Measurements from ENCODE around the gene ADAM12.
"Not testable (repeated sequence)": the region's sequence is repeated elsewhere in the genome, so short reads cannot be mapped to it uniquely, and the experiment has no call there.

ADAM12 gene

DNA sequence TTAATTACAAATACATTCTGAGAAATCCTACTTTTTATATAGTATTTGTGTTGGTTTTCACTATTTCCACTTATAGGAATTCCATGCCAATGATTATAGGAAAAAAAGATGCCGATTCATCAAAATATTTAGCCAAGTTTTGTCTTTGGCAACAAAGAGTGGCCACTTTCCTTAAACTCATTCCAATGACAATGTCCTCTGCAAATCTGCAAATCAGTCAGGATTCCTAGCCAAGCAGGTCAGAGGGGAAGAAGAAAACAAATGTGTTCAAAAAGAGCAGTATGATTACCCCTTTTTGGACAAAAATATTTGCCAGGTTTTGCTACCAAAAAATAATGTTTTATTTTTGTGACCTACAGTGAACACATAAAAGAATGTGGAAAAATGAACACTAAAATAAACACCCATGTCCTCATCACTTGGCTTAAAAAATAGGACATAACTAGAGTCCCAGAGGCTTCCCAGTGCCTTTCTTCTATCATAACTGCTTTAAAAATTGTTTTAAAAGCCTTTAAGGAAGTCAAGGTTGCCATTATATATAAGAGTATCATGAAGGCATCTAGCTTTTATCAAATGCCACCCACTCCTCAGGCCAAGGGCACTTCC lies 125.9 kb downstream of the ADAM12 start:
- no peak for DNase-seq (ENCODE audit: low read depth in 2 of 2)

DNA sequence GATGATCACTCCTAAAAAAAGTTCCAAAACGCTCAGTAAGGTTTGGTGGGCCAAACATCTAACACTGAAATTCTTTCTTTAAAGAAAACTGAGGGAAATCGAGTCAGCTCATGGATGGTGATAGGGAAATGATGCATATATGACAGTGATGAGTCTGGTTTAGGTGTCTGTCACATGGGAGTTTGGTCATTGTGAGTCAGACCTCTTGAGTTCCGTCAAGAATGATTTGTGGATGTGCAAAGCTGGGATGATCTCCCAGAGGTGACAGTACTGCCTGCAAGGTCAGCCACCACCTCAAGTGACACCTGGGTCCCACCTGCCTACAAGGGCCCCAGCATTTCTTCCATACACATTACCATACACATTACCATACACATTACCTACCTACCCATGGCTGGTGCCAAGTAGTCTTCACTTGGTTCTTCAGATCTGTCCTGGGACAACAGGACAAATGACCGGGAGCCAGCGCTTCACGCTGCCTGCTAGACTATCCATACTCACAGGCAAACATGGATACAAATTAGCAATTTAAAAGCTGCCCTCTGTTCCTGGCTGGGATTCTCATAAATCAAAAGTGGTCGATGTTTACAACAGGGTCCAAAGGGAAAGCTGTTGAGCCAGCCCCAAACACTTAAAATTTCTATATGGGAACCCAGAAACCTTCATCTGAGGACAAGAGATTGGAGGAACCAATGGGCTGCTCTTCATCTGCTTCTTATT lies 128.4 kb downstream of the ADAM12 start:
- DNase-seq (ENCODE audit: low read depth in 2 of 2), result no peak

DNA sequence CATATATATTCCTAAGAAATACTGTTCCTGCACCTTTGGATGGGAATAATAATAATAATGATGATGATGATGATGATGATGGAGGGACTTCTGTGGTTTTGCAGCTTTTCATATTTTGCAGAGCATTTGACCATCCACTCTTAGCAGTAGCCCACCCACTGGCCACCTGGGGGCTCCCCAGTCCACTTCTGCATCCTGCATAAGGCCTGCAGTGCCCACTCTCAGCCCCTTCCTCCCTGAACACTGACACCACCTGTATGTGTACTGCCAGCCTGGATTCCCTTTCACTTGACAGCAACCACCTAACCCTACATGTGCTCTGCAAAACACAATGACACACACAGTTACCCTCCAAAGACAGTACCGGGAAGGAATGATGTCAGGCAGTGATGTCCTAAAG lies 131.4 kb downstream of the ADAM12 start:
- no peak for DNase-seq (ENCODE audit: low read depth in 2 of 2)

DNA sequence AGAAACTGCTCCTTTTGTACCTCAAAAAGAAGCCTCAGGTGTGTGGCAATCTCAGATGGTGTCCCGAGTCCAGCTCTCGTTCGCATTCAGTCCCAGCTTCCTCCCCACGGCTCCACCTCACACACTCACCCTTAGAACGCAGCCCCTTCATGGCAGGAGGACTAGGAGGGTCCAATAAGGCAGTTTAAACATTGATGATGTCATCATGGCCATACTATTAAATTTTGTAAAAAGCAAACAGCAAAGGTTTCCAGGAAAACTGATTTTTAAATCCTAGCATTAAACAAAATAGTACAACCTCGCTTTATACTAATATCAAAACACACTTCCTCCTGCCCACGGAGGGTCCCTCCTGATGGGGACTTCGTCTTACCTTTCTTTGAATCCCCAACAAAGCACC lies 133.0 kb downstream of the ADAM12 start:
- DNase-seq (ENCODE audit: low read depth in 2 of 2), result no peak

DNA sequence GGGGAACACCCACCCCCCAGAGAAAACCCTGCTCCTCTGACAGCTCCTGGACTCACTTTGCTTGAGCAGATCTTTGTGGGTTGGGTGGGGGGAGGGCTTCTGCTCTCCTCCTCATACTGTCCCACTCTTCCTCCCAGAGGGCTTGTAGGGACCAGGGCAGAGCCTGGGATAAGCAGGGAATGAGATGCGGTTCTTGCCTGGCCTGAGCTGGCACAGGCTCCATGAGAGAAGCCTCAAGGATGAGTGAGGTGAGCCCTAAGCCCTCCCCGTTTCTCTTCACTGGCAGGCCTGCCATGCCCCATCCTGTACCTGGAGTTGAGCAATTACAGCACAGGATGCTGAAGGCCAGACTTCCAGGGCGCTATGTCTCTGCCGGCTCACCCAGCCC lies 134.7 kb downstream of the ADAM12 start:
- DNase-seq (ENCODE audit: low read depth in 2 of 2), result no peak

DNA sequence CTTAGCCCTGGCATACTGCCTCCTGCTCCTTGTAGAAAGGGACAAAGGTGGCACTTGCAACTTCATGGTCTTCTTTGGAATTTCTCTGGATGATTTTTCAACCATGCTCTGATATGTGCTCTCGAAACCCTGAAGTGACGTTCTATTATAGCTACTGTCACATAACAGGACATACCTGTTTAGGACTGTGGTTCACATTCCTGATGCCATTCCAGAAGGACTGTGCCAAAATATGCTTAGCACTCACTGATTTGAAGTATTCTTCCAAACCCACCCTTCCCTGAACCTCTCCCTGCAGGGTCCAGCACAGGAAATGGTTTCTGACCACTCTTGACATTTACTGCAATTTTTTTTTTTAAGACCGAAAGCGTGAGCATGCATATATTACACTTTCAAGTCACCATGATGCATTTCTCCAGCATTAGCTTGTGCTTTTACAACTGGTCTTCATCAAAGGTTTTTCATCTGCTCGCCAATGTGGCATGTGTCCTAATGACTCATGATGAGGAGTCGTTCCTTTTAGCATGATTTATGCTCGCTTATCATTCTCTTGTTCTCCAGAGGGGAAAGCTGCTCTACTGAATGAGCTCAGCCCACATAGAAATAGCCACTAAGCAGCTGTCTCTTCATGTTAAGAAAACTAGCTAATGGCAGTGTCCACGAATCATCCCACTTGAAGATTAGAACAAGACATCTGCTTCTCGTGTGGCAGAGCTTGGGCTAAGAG lies 135.2 kb downstream of the ADAM12 start:
- no peak for DNase-seq (ENCODE audit: low read depth in 2 of 2)

DNA sequence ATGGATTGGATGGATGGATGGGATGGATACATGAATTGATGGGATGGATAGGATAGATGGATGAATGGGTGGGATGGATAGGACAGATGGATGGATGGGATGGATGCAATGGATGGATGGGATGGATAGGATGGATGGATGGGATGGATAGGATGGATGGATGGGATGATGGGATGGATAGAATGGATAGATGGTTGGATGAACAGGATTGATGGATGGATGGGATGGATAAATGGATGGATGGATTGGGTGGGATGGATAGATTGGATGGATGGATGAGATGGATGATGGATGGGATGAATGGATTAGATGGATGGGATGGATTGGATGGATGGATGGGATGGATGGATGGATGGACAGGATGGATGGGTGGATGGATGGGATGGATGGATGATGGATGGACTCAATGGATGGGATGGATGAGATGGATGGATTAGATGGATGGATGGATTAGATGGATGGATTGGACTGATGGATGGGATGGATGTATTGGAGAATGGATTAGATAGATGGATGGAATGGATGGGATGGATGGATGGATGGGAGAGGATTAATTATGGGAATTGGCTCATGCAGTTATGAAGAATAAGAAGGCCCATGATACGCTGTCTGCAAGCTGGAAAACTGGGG lies 136.4 kb downstream of the ADAM12 start:
- no peak for DNase-seq (ENCODE audit: low read depth in 2 of 2)

DNA sequence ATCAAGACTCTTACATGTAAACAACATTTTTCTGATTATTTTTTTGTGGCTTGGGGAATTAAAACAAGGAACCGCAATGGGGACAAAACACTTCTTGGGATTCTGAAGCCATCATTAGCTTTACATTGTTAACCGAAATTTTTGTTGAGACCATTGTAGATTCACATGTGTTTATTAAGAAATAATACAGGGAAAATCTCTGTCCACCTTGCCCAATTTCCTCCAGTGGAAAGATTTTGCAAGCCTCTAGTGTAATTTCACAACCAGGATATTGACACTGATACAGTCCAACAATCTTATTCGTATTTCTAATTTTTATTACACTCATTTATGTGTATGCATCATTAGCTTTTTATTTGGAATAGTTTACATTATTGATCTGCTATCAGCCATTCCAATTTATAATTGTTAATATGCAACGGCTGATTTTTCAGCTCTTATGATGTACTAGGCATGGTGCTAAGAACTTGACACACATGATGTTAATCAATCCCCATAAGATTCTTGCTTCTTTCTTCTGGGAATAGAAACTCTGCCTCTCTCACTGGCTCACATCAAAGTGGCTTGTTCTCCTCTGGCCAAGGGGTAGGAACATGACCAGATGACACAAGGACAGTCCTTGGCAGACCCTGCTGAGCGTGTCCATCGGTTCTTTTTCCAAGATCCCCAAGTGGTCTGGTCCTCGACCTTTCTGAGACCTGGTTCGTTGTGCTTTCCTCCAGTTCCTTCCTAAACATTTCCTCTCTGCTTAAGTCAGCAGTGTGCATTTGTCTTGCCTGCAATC lies 137.6 kb downstream of the ADAM12 start:
- no peak for DNase-seq (ENCODE audit: low read depth in 2 of 2)

DNA sequence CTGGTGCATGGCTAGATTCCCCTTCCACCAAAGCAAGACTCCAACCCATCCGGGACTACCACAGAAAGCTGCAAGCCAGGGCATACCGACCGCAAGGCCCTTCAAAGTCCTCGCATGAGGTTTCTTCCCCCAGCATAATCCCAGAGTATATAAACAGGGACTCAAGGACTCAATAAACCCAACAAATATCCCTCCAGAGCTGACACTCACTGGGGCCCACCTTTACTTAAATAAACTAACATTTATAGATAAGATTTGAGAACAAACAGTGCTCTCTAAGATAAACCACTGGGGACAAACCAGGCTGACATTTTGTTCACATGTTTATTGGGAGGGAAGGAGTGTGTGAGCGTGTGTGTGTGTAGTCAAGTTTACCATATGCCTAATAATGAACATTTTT lies 138.2 kb downstream of the ADAM12 start:
- no peak for DNase-seq (ENCODE audit: low read depth in 2 of 2)

DNA sequence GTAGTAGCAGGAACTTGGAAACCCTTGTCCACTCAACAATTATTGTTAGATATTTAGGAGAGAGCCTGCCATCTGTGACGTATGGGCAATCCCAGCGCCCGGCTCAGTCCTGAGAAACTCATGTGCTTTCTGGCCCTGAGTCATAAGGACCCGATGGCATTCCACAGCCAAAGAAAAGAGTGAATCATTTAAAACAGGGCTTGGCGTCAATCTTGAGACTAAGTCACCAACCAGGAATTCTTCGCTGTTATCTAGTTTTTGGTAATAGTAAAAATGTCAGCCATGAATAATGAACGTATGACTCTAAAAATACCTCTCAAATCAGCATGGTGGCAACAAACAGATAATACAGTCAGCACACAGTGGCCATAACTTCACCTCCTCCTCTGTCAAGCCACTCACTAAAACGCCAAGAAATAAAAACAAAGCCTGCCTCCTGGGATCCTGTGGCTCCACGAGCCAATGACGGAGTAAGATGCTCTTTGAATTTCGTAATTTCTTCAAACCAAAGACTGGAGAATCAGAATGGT lies 140.8 kb downstream of the ADAM12 start:
- DNase-seq (ENCODE audit: low read depth in 2 of 2), result no peak

DNA sequence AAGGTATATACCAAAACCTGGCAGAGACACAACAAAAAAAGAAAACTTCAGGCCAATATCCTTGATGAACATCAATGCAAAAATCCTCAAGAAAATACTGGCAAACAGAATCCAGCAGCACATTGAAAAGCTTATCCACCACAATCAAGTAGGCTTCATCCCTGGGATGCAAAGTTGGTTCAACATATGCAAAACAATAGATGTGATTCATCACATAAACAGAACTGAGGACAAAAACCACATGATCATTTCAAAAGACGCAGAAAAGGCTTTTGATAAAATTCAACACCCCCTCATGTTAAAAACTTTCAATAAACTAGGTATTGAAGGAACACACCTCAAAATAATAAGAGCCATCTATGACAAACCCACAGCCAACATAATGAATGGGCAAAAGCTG lies 141.9 kb downstream of the ADAM12 start:
- DNase-seq (ENCODE audit: low read depth in 2 of 2), result not testable (repeated sequence)

DNA sequence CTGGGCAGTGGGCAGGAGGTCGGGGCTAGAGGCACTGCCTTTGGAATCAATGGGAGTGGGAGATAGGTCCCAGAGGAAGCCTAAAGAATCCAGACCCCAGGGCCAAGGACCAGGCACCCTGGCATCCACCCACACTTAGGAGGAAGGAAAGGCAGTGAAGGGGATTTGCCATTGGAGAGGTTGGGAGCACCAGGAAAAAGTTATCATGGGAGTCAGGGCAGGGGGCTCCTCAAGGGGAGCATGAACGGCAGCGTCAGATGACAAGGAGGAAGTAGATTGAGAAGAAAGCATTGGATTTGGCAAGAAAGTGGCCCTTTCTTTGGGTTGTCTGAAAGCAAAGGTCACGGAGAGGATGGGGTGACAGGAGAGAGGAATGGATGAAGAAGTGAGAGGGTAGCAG lies 142.8 kb downstream of the ADAM12 start:
- DNase-seq (ENCODE audit: low read depth in 2 of 2), result no peak

DNA sequence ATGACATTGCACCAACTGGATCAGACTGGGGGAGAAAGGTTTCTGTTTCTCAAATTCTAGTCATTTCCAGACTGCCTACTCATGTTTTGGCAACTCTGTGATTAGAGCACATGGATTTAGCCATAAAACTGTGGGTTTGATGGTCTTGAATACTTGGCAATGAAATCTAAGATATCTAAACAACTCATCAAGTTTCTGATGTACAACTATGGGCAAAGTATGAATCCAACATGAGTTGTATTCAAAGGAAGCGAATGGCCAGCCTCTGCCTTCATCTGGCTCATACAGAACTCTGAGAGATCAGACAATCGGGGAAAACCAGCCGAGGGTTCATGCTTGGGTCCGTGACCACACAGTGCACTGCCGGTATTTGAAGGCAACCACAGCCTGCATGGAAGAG lies 144.3 kb downstream of the ADAM12 start:
- DNase-seq (ENCODE audit: low read depth in 2 of 2), result no peak

DNA sequence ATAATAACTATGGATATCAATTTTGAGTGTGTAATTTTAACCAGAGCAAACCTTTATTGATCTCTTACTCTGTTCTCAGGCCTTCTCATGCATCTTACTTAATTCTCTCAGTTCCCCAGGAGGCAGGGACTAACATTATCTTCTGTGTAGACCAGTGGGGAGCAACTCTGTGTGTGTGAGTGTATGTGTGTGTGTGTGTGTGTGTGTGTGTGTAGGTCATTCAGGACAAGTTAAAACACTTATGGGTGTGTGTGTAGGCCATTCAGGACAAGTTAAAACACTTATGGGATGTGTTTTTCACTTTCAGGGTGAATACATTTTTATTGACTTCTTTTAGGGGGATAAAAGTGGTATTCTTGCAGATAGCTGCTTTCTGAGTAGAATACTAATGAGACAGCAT lies 145.0 kb downstream of the ADAM12 start:
- DNase-seq (ENCODE audit: low read depth in 2 of 2), result no peak

DNA sequence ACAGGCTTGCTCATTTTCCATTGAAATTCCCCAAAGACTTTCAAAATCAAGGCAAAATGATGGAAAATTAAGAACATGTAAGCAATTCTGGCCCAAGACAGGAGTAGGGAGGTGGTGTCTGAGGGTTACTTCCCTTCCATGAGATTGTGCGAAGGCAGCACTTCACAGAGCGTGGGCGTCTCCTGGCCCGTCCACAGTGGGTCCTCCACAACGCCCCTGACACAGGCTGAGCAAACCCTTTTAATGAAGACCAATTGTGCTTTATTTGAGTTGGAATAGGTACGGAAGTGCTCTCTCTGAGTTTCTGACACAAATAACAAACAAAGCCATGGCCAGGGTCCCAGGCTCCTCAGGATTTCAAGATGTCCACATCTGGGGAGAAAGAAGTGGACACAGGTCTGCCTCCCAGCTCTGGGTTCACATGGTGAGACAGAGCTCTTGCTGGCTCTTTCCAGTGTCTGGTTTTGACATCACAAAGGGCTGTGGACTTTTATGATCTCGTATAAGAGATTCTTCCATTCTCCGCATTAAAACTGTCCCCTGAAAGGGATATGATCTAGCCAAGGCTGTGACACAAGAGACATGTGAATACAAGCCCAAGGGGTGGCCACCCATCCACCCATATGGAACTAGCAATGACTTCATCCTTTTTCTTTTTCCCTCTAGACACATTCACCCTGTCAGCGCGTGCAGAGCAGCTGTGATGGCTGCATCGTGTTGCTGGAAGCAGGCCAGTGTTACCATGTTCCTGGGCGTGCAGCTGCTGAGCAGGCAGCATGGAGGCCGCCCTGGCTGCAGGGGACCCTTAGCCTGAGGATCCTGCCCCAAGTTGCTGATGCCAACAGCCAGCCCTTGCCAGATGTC lies 145.6 kb downstream of the ADAM12 start:
- no peak for DNase-seq (ENCODE audit: low read depth in 2 of 2)

DNA sequence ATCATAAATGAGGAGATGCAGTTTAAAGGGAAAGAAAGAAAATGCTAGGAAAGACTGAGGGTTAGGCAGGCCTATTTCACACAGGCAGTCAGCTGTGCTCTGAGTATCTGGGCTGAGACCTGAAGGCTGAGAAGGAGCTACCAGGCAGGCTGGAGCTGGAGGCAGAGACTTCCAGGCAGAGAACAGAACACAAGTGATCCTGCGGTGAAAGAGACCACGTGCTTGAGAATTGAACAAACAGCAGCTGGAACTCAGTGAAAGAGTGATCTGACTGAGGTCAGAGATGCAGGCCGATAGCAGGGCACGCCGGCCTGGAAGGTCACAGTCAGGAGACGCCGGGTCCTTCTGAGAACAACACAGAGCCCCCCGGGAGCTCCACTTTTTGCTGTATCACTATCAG lies 147.8 kb downstream of the ADAM12 start:
- DNase-seq (ENCODE audit: low read depth in 2 of 2), result no peak

DNA sequence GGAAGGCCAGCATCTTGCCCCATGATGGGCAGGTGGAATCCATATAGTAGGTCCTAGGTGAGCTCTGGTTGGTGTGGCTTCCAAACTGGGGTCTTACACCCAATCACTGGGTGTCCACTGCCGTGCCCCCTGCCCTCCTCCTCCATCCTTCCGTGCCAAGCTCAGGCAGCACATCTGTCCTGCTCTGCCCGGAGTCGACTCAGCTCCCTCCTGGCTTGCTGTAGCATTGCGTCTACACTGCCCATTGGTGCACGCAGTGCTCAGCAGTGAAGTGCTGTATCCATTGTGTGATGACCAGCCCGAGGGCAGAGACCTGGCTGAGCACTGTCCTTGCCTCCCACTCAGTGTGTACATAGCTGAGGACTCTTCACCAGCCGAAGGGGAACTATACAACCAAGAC lies 148.4 kb downstream of the ADAM12 start:
- DNase-seq (ENCODE audit: low read depth in 2 of 2), result no peak

DNA sequence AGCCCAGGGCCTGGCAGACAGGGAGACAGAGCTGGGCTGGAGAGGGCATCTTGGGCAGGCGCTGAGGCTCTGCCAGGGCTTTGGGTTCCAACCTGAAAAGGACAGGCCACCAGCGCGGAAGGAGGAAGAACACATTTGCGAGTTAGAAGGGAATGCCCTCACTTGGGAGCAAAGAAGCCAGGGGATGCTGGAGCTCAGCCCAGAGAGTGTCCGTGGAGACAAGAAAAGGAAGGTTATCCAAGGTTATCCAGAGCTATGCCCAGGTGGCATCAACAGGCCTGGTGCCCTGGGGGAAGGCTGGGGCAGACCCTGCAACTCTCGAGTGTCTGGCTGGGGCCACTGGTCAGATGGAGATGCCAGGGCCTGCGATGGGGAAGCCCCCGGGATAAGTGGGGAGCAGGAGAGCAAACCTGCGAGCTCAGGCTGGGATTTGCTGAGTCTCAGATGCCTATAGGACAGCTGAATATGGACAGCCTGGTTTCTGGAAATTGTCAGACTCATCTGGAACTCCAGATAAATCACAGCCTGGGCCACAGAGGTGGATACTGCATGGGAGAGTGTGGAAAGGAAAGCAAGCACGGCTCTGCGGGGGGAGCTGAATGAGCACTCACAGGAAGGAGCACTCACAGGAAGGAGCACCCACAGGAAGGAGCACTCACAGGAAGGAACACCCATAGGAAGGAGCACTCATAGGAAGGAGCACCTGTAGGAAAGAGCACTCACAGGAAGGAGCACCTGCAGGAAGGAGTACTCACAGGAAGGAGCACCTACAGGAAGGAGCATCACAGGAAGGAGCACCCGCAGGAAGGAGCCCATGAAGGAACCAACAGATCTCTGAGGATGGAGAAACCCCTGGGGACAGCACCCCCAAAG lies 152.1 kb downstream of the ADAM12 start:
- DNase-seq (ENCODE audit: low read depth in 2 of 2), result no peak

DNA sequence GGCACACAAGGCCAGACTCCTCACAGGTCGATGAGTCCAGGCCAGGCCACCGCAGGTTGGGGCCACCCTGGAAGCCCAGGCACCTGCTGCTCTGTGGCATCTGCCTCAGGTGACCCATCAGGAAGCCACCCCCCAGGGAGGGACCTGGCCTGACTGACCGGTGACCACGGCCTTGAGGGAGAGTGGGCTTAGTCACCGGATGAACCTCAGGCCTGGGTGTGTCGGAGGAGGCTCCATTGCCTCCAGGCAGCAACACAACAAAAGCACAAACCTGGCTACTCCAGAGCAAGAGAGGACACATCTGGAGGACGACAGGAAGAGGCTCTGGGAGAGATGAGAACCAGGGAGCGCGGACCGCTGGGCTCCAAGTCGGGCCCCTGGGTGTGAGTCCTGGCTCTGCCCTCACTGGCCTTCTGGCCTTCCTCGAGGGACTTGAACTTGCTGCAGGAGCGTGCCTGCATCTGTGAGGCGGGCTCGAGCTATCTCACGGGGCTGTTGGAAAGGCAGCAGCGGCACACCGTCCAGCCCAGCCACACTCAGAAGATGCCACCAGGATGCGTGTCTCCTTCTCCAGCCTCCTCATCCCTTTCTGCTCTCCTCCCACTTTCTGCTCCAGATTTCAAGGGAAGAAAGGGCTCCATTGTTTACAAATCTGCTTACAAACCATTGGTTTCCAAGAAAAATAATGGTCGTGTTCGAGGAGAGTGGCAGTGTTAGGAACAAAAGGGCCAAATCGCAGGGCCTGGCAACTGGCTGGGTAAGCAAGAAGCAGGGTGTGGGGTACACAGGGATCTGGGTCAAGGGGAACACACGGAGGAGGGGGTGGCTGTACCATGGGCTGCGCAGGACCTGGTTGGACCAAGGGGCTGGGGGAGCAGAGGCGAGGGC lies 152.9 kb downstream of the ADAM12 start:
- no peak for DNase-seq (ENCODE audit: low read depth in 2 of 2)
